Urinary bladder (tissue), 4 donors: ENCODE results near the gene KCTD17. TPM values are rescaled to one million over a fixed set of nuclear protein-coding genes. Genes with fewer than 3 reads are reported as not detected.

Experiments
- DNase-seq: peaks from one replicate; pipeline ENCODE4 v3.0.0-alpha.2; 2015; ENCODE audit errors: extremely low spot score
- H3K27ac ChIP-seq: one replicate; pipeline ENCODE4 v1.5.1; 2013; ENCODE audit warnings: low read depth, mild to moderate bottlenecking, moderate library complexity
- H3K36me3 ChIP-seq: one replicate; pipeline ENCODE4 v1.6.1; 2013; ENCODE audit warnings: mild to moderate bottlenecking, moderate library complexity; ENCODE audit not compliant: insufficient read depth
- H3K4me1 ChIP-seq: one replicate; pipeline ENCODE4 v1.6.1; 2013; ENCODE audit warnings: mild to moderate bottlenecking, moderate library complexity; ENCODE audit not compliant: insufficient read depth
- H3K4me3 ChIP-seq: one replicate; pipeline ENCODE4 v1.5.1; 2013; ENCODE audit warnings: low read depth, low read length
- WGBS: extraction: QIAGEN DNeasy Blood & Tissue Kit; methylation state at CpG from one replicate; pipeline ENCODE4 v1.1.7; 2013; 5-methylcytosine and 5-hydroxymethylcytosine counted together
- polyA plus RNA-seq: library from polyadenylated mRNA; stranded (reverse); fragments of 200-250 nt; gene quantifications from one replicate; pipeline ENCODE4 v1.2.3, GENCODE V29; 2013
- total RNA-seq: library from RNA; depleted of rRNA; stranded (reverse); fragments of >200 nt; gene quantifications from one replicate; pipeline ENCODE4 v1.2.3, GENCODE V29; 2014
- donor health status: healthy with polysubstance abuse.
- donor health status: healthy.

The KCTD17 gene
- total and polyA plus RNA-seq, 2 donors = 13.8 to 36.1 TPM

DNA sequence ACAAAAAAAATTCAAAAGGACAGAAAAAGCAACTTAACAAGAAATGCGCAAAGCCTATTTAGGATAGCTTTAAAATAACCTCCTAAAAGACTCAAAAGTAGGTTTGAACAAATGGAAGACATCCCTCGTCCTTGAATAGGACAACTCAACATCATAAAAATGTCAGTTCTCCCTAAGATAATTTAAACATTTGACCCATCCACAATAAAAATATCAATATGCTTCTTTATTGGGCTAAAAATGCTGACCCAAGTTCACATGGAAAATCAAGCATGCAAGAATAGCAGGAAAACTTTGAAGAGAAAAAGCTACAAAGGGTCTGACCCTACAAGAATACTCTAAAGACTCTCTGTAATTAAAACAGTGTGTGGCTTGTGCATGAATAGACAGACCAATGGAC is 12.1 kb upstream of the KCTD17 start:
- Histone ChIP-seq H3K27ac (no peak overlapping the region), H3K4me1 (no peaks in the 10 kb centered on the region), H3K36me3 (no peaks in the 10 kb centered on the region), H3K4me3 (no peak overlapping the region)
- WGBS = 62% methylated on average over 2 of the region's 2 CpGs
- DNase-seq = no peak

DNA sequence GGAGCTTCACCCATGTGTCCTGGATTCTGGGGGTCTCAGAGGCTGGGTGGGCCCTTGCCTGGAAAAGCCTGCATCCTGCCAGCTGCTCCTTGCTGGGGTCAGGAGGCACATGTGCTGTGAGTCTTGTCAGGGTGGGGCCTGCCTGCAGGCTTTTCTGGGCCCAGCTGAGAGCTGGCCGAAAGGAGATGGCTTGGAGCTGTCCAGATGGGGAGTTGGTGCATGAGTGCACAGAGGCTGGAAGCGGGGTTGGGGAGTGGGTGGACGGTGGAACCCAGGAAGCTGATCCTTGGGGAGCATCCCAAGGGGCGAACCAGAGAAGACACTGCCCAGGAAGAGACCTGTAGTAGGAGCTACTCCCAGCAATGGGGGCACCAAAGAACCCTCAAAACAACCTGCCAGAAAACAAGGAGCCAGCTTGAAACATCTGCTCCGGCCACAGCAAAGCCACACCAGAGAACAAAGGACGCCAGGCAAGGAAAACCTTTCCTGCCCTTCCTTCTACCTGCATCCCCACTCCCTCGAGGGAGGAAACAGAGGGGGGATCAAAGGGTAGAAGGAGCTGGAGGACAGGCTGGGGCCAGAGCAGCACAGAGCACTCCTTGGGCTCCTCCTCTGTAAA is 8.2 kb upstream of the KCTD17 start:
- DNase-seq = no peak
- H3K27ac ChIP-seq = no peak overlapping the region

DNA sequence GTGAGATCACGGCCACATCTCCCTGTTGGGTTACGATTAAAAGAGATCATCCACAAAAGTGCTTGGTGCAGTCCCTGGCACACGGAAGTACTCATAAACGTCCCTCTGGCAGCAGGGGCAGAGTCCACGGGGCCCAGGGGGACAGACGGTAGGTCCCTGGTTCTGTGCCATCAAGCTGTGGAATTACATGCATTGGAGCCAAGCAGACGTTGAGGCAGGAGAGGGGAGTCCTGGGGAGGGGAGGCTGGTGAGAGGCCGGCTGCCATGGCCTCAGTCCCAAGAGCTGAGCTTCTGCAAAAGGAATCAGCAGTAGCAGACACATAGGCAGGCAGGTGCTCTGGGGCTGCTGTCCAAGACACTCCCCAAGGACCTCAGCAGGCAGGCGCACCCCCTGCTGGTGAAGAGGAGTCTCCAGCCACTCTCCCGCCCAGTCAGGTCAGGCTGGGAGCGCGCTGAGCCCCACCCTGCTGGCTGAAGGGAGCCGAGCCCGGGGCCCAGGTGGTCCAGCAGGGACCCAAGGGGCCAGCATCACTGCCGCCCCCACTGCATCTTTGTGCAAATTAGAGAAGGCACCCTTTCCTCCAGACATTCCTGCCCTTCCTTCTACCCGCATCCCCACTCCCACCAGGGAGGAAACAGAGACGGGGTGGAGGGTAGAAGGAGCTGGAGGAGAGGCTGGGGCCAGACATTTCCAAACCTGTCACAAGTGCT is 7.6 kb upstream of the KCTD17 start:
- DNase-seq = no peak
- H3K4me3 ChIP-seq = no peak overlapping the region
- WGBS = 32% methylated on average over 17 of the region's 17 CpGs
- H3K4me1 ChIP-seq = no peaks in the 10 kb centered on the region
- H3K36me3 ChIP-seq = no peaks in the 10 kb centered on the region
- H3K27ac ChIP-seq = no peak overlapping the region

More for the DNA sequence above, 8.2 kb upstream of the KCTD17 start:
- H3K4me1 ChIP-seq = no peaks in the 10 kb centered on the region
- WGBS = 69% methylated on average over 7 of the region's 7 CpGs
- H3K4me3 ChIP-seq = no peak overlapping the region
- H3K36me3 ChIP-seq = no peaks in the 10 kb centered on the region

DNA sequence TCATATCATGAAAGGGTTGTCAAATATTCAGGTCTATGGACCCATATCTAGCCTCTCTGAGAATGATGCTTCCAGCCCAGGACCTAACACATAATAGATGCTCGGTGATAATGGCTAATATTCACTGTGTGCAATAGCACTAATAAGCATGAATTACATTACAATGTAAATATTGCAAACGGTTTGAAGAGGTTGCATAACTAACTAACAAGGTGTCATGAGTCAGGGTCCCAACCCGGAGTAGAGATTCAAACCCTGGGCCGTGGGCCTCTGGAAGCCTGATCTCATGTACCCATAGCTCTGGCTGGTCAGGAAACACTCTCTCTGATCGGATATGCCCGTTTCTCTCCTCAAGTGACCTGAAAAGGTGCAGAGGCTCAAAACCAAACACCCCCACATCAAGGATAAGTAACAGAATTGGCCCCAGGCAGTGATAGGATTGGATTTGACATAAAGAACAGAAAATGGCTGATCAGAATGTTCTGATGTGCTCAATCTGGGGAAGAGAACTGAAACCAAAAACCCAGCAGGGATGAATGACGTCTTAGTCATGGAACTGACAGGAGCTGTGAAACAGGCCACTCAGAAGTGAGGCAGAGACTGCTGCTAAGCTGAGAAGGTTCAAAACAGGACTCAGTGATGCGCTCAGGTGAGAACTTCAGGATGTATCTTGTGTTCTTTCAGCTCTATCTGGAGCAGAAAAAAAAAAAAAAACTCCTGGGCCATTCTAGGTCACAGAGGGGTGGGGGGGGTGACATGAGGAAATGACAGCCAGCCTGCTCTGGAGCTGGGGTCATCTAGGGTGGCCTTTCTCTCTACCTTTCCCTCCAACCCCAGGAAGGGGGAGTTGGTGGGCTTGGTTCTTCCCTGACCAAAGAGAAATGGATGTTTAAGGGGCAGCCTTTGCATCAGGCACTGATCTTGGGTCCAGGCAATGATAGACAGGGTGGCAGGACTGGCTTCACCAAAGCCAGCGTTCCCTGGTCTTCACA is 6.6 kb upstream of the KCTD17 start:
- Histone ChIP-seq H3K4me1 (no peaks in the 10 kb centered on the region), H3K4me3 (no peak overlapping the region), H3K36me3 (no peaks in the 10 kb centered on the region), H3K27ac (no peak overlapping the region)
- DNase-seq = no peak
- 81% methylated on average over 9 of the region's 9 CpGs for WGBS

DNA sequence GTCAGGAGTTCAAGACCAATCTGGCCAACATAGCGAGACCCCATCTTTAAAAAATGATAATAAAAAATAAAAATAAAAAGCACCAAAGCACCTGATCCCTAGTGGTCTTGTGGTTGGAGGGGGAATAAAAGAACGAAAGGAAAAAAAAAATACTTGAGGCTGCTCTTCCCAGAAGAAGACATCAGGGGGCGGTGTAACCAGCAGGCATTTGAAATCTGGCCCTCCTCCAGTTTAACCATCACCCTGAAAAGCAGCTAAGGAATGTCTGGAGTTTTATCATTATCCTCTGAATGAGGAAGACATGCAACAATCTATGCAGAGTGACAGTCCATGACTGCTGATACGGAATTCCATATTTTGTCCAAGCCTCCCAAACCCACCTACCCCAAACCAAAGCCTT is 5.6 kb upstream of the KCTD17 start:
- no peak overlapping the region for H3K27ac ChIP-seq
- H3K4me1 ChIP-seq = no peaks in the 10 kb centered on the region
- WGBS = 40% methylated on average over 4 of the region's 4 CpGs
- no peak overlapping the region for H3K4me3 ChIP-seq
- no peak for DNase-seq
- no peaks in the 10 kb centered on the region for H3K36me3 ChIP-seq

DNA sequence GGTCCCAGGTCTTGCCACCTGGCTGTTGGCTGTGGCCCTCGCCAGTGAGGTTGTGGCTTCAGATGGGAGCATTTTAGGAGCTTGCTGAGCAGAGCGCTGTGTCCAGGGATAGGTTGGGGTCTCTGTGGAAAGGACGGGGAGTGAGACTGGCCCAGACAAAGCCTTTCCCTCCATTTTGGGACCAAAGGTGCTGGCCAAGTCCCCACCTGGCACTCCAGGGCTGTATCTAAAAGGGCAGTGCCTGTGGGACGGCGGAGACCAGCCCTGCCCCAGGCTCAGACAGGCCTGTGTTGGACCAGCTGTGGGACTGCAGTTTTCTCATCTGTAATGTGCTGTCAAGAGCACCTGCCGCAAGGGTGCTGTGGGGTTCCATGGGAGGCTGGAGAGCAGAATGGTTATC is 5.0 kb upstream of the KCTD17 start:
- Histone ChIP-seq H3K27ac (no peak overlapping the region), H3K4me3 (no peak overlapping the region), H3K36me3 (no peaks in the 10 kb centered on the region), H3K4me1 (no peaks in the 10 kb centered on the region)
- WGBS = 91% methylated on average over 6 of the region's 6 CpGs
- DNase-seq = no peak

DNA sequence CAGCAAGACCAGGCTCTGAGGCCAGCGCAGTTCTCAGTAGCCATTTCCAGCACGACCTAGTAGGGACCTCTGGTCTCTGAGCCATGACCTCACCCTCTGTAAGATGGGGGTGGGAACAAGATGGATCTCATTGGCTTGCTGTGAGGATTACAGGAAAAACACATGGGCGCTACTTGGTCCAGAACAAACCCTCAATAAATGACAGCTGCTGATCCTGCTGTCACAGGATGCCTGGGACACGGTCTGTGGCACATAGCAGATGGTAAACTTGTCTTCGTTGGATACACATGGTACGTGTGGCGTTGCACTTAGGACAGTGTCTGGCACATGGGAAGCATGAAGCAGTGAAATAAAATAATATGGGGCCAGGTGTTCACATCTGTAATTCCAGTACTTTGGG is 4.5 kb upstream of the KCTD17 start:
- no peak overlapping the region for H3K27ac ChIP-seq
- H3K4me1 ChIP-seq = no peaks in the 10 kb centered on the region
- H3K4me3 ChIP-seq = no peak overlapping the region
- 86% methylated on average over 7 of the region's 7 CpGs for WGBS
- H3K36me3 ChIP-seq = no peaks in the 10 kb centered on the region
- no peak for DNase-seq

DNA sequence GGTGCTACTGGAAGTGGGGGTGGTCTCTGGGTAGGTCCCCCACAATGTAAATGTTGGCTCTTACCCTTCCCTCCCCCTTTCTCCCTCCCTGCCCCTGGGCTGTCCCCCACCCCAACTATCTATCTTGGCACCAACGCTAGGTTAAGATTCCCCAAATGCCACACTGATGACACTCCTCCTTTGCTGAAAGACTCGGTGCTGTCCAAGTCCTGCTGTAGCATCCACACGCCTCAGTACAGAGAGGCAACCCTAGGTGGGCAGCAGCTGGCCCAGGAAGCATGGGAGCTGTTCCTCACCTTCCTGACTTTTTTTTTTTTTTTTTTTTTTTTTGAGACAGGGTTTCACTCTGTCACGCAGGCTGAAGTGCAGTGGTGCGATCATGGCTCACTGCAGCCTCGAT is 3.4 kb upstream of the KCTD17 start:
- Histone ChIP-seq H3K27ac (no peak overlapping the region), H3K36me3 (no peaks in the 10 kb centered on the region), H3K4me1 (no peaks in the 10 kb centered on the region), H3K4me3 (no peak overlapping the region)
- 79% methylated on average over 6 of the region's 6 CpGs for WGBS
- no peak for DNase-seq

DNA sequence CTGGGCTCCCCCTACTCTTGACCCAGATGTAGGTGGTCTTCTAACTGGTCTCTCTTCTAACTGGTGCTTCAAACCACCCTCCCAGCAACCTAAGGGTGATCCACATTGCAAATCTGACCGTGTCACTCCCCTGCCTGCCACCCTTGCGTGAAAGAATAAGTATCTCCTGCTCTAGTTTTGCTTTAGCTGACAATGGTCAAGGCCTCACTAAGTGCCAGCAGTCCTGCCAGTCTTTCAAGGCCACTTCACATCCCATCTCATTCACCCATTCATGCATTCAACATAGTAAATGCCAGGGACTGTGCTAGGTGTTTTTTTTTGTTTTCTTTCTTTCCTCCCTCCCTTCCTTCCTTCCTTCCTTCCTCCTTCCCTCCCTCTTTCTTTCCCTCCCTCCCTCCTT is 2.3 kb upstream of the KCTD17 start:
- DNase-seq = no peak
- Histone ChIP-seq H3K36me3 (no peaks in the 10 kb centered on the region), H3K4me3 (no peak overlapping the region), H3K27ac (no peak overlapping the region), H3K4me1 (no peaks in the 10 kb centered on the region)
- 85% methylated on average over 2 of the region's 2 CpGs for WGBS

DNA sequence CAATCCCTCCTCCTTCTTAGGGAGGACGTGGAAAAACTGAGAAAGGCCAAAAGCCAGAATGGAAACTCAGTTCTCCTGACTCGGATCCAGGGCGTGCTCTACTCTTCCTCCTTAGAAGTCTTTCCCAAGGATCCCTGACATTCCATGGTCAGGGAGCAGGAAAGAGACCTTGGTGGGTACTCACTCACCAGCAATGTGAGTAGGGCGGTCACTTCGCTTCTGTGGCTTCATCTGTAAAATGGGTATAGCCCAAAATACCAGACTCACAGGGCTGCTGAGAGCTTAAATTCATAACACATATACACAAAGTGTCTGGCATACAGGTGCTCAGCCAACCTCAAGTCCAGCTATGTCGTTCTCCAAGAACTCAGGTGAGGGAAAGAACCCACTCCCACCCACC is 629 bp upstream of the KCTD17 start:
- Histone ChIP-seq H3K4me3 (no peak overlapping the region), H3K36me3 (no peaks in the 10 kb centered on the region), H3K27ac (no peak overlapping the region), H3K4me1 (no peaks in the 10 kb centered on the region)
- 79% methylated on average over 6 of the region's 6 CpGs for WGBS
- DNase-seq = no peak

DNA sequence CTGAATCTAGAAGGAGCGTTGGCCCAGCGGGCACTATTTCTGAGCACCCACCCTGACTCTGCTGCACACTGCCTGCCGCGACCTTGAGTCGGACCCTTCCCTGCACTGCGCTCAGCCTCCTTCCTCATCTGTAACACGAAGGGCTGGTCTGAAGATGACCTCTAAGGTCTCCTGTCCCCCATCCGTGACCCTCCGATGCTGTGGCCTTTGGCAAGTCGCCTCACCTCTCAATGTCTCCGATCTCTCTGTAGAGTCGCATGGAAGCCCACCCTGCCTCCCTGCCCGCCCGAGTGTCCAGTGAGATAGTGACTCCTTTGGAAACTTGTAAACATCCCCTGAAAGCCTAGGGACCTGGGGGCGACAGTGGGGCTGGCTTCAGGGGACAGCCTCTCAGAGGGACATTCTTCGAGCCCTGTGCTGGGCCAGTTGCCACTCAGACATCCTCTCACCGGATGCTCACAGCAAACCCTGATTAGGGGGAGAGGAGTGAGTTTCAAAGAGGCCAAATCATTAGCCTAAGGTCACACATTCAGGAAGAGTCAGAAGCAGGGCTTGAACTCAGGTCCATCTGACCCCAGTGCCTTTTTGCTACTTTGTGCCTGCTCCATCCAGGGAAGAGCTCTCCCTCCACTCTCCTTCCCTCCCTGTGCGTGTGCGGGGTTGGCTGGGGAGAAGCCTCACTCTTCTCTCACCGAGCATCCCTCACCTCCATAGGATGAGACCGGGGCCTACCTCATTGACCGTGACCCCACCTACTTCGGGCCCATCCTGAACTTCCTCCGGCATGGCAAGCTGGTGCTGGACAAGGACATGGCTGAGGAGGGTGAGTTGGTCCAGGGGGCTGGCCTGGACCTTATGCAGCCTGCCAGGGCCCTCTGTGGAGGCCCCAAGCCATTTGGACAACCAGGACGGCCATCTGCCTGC is 1.1 kb downstream of the KCTD17 start:
- DNase-seq = no peak
- Histone ChIP-seq H3K27ac (no peak overlapping the region), H3K4me1 (no peaks in the 10 kb centered on the region), H3K4me3 (peak overlapping the region; percentile 80), H3K36me3 (no peaks in the 10 kb centered on the region)
- 71% methylated on average over 25 of the region's 25 CpGs for WGBS

DNA sequence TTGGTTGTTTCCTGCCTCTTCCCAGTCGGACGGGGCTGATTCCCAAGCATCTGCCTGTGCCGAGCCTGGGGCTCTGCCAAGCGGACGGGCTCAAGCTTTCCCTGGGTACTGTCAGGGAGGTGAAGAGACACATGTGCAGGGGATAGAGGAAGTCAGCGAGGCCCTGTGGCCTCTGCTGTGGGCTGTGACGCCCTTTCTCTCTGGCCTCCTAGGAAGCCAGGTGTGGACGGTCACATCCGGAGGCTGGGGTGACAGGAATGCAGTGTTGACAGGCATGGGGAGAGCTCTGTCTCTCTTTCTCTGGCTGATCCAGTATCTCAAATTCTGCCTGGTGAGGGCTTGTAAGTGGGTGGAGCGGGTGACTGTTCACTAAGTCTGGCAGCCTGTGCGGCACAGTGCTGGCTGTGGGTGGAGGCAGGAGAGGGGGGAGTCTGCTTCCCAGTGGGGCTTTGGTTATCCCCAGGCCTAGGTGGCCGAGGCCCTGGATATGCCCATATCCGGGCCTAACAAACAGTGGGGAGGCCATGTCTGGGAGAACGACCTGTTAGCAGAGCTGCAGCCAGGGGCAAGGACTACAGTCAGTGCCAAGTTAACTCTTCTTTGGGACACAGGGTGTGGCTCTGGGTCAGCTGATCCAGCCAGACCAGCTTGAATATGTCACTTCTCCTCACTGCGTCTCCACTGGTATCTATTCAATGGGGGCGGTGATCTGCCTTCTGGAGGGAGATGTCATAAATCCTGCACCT is 1.9 kb downstream of the KCTD17 start:
- Histone ChIP-seq H3K36me3 (no peaks in the 10 kb centered on the region), H3K4me3 (no peak overlapping the region), H3K27ac (no peak overlapping the region), H3K4me1 (no peaks in the 10 kb centered on the region)
- DNase-seq = no peak
- 70% methylated on average over 16 of the region's 16 CpGs for whole genome bisulfite sequencing
